Hepatocyte (in vitro differentiated cells): ENCODE measurements around the gene INSRR.

Source experiments
- EZH2 ChIP-seq: fragments of 200-600 bp; sonication (generic); IDR thresholded peaks from 2 replicates; pipeline ENCODE4 v1.6.1; 2016; ENCODE audit warnings: antibody characterized with exemption, mild to moderate bottlenecking, borderline replicate concordance
- EZH2phosphoT487 ChIP-seq: fragments of 200-600 bp; sonication (generic); IDR thresholded peaks from one replicate; pipeline ENCODE4 v1.6.1; 2018; ENCODE audit warnings: antibody characterized with exemption, mild to moderate bottlenecking, low read depth, moderate library complexity; ENCODE audit not compliant: unreplicated experiment, severe bottlenecking

DNA sequence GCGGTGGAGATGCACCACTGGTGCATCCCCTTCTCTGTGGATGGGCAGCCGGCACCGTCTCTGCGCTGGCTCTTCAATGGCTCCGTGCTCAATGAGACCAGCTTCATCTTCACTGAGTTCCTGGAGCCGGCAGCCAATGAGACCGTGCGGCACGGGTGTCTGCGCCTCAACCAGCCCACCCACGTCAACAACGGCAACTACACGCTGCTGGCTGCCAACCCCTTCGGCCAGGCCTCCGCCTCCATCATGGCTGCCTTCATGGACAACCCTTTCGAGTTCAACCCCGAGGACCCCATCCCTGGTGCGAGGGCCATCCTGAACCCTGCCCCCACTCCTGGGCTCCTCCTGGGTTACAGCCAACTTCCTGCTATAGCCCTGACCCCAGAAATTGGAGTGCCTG, 14.7 kb upstream of the INSRR start:
- TF ChIP-seq EZH2phosphoT487 (no peak), EZH2 (no peak)
